Type B pancreatic cell (in vitro differentiated cells): ENCODE results near the gene PRPF38A. TPM values are rescaled to one million over a fixed set of nuclear protein-coding genes. Genes with fewer than 3 reads are reported as not detected.
A peak's percentile ranks its signal among the peaks of the same experiment; 100 is the strongest.

ENCODE experiments used
- DNase-seq: peaks from one replicate; pipeline ENCODE4 v3.0.0; 2021; ENCODE audit warnings: mixed read lengths; ENCODE audit not compliant: unreplicated experiment; ENCODE audit errors: extremely low spot score
- H3K27ac Mint-ChIP-seq: 2 replicates; pipeline ENCODE4 v1.8.0; 2021; ENCODE audit warnings: mild to moderate bottlenecking, mixed read lengths
- H3K27me3 Mint-ChIP-seq: 2 replicates; pipeline ENCODE4 v1.8.0; 2021; ENCODE audit warnings: mixed read lengths
- H3K36me3 Mint-ChIP-seq: 2 replicates; pipeline ENCODE4 v1.8.0; 2021; ENCODE audit warnings: mixed read lengths
- H3K4me1 Mint-ChIP-seq: one replicate; pipeline ENCODE4 v1.8.0; 2021; ENCODE audit warnings: mixed read lengths; ENCODE audit not compliant: unreplicated experiment
- H3K4me3 Mint-ChIP-seq: 2 replicates; pipeline ENCODE4 v1.8.0; 2021; ENCODE audit warnings: mild to moderate bottlenecking, mixed read lengths
- H3K9me3 Mint-ChIP-seq: 2 replicates; pipeline ENCODE4 v1.8.0; 2021; ENCODE audit warnings: mixed read lengths
- long read RNA-seq: library from polyadenylated mRNA; unstranded; transcript quantifications from one replicate; pipeline ENCODE4 v2.0.0, GENCODE V29; 2020
- total RNA-seq: library from RNA; stranded (reverse); gene quantifications from 2 replicates; pipeline ENCODE4 v1.2.1, GENCODE V29; 2021; ENCODE audit warnings: low replicate concordance
- TF ChIP-seq, protein P1 (sequence below): fragments of 200-600 bp; sonication (generic); conservative IDR thresholded peaks from 2 replicates; pipeline ENCODE4 v1.5.0; 2021; ENCODE audit warnings: antibody characterized with exemption, mild to moderate bottlenecking

The PRPF38A gene, protein sequence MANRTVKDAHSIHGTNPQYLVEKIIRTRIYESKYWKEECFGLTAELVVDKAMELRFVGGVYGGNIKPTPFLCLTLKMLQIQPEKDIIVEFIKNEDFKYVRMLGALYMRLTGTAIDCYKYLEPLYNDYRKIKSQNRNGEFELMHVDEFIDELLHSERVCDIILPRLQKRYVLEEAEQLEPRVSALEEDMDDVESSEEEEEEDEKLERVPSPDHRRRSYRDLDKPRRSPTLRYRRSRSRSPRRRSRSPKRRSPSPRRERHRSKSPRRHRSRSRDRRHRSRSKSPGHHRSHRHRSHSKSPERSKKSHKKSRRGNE
- total RNA-seq: 55.6 and 70.7 TPM in 2 replicates
- long read RNA-seq, full-length matches to known transcripts: 268 of 294 reads
- long read RNA-seq, partial matches to known transcripts: 6 of 294 reads
- long read RNA-seq, other reads (novel, unspliced or antisense): 20 of 294 reads

DNA sequence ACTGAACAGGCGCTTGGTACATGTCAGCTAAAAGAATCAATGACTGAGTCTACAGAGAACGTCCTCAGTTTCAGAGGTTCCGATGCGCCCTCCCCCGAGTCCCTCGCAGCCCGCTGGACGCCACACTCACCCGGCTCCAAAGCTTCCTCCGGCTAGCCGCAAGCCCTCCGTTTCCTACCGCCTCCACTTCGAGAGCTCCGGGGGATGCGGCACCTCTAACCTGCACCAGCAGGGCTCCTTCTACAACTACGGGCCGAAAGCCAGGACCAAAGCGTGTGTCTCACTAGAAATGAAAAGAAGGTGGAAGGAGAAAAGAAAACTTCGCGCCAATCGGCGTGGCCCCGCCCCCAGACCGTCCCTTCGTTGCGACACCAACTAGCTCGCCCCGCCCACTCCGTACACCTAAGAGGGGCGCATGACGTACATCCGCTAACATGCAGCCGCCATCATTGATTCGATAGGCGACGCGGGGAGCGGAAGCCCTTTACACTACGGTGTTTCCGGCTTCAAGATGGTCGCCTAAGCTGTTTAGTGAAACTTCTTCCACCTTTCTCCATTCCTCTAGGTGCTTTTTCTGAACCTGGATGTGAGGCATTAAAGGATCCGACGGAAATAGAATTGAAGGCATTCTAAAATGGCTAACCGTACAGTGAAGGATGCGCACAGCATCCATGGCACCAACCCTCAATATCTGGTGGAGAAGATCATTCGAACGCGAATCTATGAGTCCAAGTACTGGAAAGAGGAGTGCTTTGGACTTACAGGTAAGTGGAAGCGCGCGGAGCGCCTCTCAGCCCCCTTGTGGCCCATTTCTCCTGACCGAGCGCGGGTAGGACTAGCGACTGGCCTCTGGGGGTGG is at the start of gene PRPF38A, which contains the start of gene ORC1:
PRPF38A (plus strand) TSS at position 487 of the 859 bp plus-strand sequence; CDS start at position 635, 148 bp downstream.
ORC1 (minus strand) TSS at position 308 of the 859 bp plus-strand sequence. CDS start 2,200 bp downstream, outside the sequence.
- peaks cover 12% of the 10 kb centered on the region for H3K36me3 Mint-ChIP-seq
- TF ChIP-seq, protein P1, sequence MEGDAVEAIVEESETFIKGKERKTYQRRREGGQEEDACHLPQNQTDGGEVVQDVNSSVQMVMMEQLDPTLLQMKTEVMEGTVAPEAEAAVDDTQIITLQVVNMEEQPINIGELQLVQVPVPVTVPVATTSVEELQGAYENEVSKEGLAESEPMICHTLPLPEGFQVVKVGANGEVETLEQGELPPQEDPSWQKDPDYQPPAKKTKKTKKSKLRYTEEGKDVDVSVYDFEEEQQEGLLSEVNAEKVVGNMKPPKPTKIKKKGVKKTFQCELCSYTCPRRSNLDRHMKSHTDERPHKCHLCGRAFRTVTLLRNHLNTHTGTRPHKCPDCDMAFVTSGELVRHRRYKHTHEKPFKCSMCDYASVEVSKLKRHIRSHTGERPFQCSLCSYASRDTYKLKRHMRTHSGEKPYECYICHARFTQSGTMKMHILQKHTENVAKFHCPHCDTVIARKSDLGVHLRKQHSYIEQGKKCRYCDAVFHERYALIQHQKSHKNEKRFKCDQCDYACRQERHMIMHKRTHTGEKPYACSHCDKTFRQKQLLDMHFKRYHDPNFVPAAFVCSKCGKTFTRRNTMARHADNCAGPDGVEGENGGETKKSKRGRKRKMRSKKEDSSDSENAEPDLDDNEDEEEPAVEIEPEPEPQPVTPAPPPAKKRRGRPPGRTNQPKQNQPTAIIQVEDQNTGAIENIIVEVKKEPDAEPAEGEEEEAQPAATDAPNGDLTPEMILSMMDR: peak; percentile 71

DNA sequence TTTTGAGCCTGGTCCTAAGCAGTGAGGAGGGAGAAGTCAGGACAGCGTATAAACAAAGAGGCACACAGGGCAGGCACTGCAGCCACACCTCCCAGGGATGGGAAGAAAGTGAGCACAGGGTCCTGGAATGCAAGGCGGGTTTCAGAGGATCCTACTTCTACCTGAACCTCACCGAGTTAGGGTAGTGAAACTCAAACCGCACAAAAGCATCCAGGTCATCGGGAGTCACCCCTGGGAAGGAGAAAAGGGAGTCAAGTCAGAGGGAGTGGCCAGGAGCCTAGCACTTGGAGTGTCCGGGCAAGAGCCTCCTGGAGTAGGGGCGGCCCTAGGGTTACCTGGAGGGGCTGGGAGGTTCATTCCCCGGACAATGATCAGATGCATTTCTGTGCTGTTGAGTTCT is 49.0 kb upstream of the PRPF38A start:
- TF ChIP-seq, protein P1: no peak
- Mint-ChIP-seq H3K4me3 (no peak overlapping the region), H3K27me3 (no peaks in the 10 kb centered on the region), H3K9me3 (no peaks in the 10 kb centered on the region), H3K27ac (peak overlapping the region; percentile 31), H3K4me1 (no peaks in the 10 kb centered on the region), H3K36me3 (peaks cover 20% of the 10 kb centered on the region)
- DNase-seq: no peak

More for the DNA sequence above, at the start of gene PRPF38A, which contains the start of gene ORC1:
- peak; percentile 95 for DNase-seq
- no peaks in the 10 kb centered on the region for H3K9me3 Mint-ChIP-seq
- H3K27ac Mint-ChIP-seq: peak within 1 kb of the TSS; percentile 100
- peak within 1 kb of the TSS; percentile 99 for H3K4me3 Mint-ChIP-seq
- peaks cover 24% of the 10 kb centered on the region for H3K4me1 Mint-ChIP-seq
- H3K27me3 Mint-ChIP-seq: no peaks in the 10 kb centered on the region

DNA sequence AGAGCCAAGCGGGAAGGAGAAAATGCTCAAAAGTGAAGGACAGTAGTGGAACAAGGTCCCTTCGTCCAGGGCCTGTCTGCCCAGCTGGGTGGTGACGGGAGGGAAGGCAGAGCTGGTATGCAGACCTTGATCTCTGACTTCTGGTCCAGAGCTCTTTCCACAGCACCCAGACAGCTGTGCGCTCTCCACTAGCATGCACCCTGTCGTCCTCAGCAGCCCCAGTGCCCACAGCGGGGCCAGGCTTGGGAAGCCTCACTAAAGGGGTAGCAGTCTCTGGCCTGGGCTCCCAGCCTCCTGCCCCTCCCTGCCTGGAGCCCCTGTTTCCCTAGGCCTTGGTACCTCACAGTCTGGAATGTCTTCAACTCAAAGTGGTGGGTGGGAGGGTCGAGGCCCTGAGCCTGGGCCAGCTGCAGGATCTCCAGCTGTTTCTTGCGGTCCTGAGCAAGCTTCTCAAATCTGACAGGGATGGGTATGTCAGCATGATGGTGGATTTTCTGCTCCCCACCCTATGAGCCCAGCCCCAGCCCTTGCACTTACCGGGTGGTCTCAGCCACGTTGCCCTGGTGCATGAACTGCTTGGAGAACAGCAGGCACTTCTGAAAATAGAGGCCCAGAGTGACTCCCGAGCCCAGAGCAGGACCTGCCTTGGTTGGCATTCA is 48.4 kb upstream of the PRPF38A start:
- peak overlapping the region; percentile 31 for H3K27ac Mint-ChIP-seq
- H3K4me1 Mint-ChIP-seq: no peaks in the 10 kb centered on the region
- no peaks in the 10 kb centered on the region for H3K9me3 Mint-ChIP-seq
- no peaks in the 10 kb centered on the region for H3K27me3 Mint-ChIP-seq
- DNase-seq: no peak
- TF ChIP-seq, protein P1: no peak
- H3K36me3 Mint-ChIP-seq: peaks cover 20% of the 10 kb centered on the region
- H3K4me3 Mint-ChIP-seq: no peak overlapping the region

DNA sequence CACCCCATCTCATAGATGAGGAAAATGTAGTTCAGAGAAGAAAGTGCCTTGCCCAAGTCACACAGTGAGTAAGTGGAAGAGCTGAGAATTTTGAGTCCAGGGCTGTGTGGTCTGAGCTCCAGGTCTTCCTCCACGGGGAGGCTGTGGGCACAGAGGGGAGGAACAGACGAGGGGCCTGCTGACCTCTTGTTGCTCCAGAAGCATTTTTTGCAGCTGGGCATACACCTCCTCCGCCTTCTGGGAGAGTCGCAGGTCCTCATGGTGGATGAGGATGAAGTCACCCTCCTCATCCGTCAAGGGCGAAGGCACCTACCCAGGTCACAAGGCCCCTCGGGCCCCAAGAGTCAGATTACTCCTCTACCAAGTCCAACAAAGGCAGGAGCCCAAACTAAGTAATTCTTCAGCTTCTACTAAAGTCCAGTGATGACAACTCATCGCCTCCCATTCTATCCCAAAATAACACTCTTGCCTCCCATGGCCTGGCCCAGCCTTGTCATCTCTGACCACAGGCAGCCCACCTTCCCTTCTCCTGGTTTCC is 47.5 kb upstream of the PRPF38A start:
- H3K4me1 Mint-ChIP-seq: no peaks in the 10 kb centered on the region
- no peaks in the 10 kb centered on the region for H3K27me3 Mint-ChIP-seq
- no peak overlapping the region for H3K4me3 Mint-ChIP-seq
- no peak for DNase-seq
- H3K36me3 Mint-ChIP-seq: peaks cover 20% of the 10 kb centered on the region
- H3K27ac Mint-ChIP-seq: no peak overlapping the region
- no peaks in the 10 kb centered on the region for H3K9me3 Mint-ChIP-seq
- TF ChIP-seq, protein P1: no peak

DNA sequence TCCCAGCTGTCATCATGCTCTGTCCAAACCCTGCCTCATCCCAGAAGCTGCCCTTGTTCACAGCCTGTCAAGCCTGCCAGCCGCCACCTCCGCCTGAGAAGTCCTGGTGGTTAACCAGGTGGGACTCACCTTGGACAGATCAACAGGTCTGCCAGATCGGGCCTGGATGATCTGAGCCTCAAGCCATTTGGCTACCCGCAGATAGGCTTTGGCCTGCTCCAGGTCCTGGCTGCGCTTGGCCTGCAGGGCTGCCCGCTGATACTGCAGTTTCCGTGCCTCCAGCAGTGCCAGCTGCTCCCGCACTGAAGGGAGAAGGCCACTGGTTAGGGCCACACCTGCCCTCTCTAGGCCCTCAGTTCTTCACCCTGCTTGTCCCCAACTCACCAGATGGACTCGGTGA is 47.0 kb upstream of the PRPF38A start:
- Mint-ChIP-seq H3K36me3 (peaks cover 20% of the 10 kb centered on the region), H3K4me1 (no peaks in the 10 kb centered on the region), H3K4me3 (no peak overlapping the region), H3K9me3 (no peaks in the 10 kb centered on the region), H3K27ac (no peak overlapping the region), H3K27me3 (no peaks in the 10 kb centered on the region)
- no peak for DNase-seq
- TF ChIP-seq, protein P1: no peak
